D721Med (cell line): Measurements from ENCODE around the gene GNAL.

Source experiments
- DNase-seq: peaks from one replicate; pipeline ENCODE4 v3.0.0; 2011; ENCODE audit warnings: low spot score; ENCODE audit not compliant: insufficient read length
- FAIRE-seq: peaks from 2 replicates; lab custom pipeline; 2011; peaks lifted over from hg19 to GRCh38; lab: Jason Lieb, UNC
- CTCF ChIP-seq: IDR thresholded peaks from 2 replicates; pipeline ENCODE4 v1.5.1; 2012; ENCODE audit warnings: mild to moderate bottlenecking, control low read depth; ENCODE audit not compliant: insufficient read depth; ENCODE audit errors: missing control alignments

Gene GNAL

GRCh38 chr18:11721720-11722119, 32.7 kb downstream of the GNAL start:
- FAIRE-seq (no peak), DNase-seq (no peak)
- no peak for TF ChIP-seq CTCF

- no peak for TF ChIP-seq CTCF
- FAIRE-seq (no peak), DNase-seq (no peak)
Observed at GRCh38 chr18:11724781-11725180, 35.7 kb downstream of the GNAL start.

- no peak for FAIRE-seq
- DNase-seq = no peak
- no peak for TF ChIP-seq CTCF
Observed at GRCh38 chr18:11726556-11726955, 37.5 kb downstream of the GNAL start.

GRCh38 chr18:11728249-11728648, 39.2 kb downstream of the GNAL start:
- FAIRE-seq = no peak
- no peak for TF ChIP-seq CTCF
- no peak for DNase-seq

GRCh38 chr18:11729556-11729955, 40.5 kb downstream of the GNAL start:
- FAIRE-seq = no peak
- TF ChIP-seq CTCF = no peak
- DNase-seq = no peak

GRCh38 chr18:11733031-11733430, 44.0 kb downstream of the GNAL start:
- DNase-seq (peak; percentile 46), FAIRE-seq (no peak)
- peak; percentile 79 for TF ChIP-seq CTCF

- no peak for FAIRE-seq
- TF ChIP-seq CTCF = no peak
Observed at GRCh38 chr18:11736656-11737055, 47.6 kb downstream of the GNAL start.

More at GRCh38 chr18:11736656-11737055, 47.6 kb downstream of the GNAL start:
- DNase-seq = no peak
